HepG2 (cell line): ENCODE data around the gene C14orf119. TPM values are rescaled to one million over a fixed set of nuclear protein-coding genes. Genes with fewer than 3 reads are reported as not detected.

ENCODE experiments used
- ATF1 ChIP-seq: IDR thresholded peaks from 2 replicates; pipeline ENCODE4 v1.6.1; 2016; ENCODE audit warnings: mild to moderate bottlenecking, control low read depth
- BATF2 ChIP-seq: sonication (generic); formaldehyde crosslinking; IDR thresholded peaks from 2 replicates; pipeline ENCODE4 v1.8.0; 2022; ENCODE audit warnings: mild to moderate bottlenecking, missing genetic modification reagents, moderate library complexity
- FIP1L1 ChIP-seq: fragments of 200-400 bp; formaldehyde crosslinking; IDR thresholded peaks from 2 replicates; pipeline ENCODE4 v1.6.1; 2018; ENCODE audit warnings: low read depth, mild to moderate bottlenecking, low read length, moderate library complexity, borderline replicate concordance; ENCODE audit not compliant: insufficient read depth
- FLYWCH1 ChIP-seq: sonication (generic); formaldehyde crosslinking; IDR thresholded peaks from 2 replicates; pipeline ENCODE4 v1.8.1; 2023; ENCODE audit warnings: mild to moderate bottlenecking, missing genetic modification reagents
- GPBP1L1 ChIP-seq: sonication (generic); formaldehyde crosslinking; IDR thresholded peaks from 2 replicates; pipeline ENCODE4 v1.5.0; 2020; ENCODE audit warnings: mild to moderate bottlenecking, missing genetic modification reagents
- IRX3 ChIP-seq: sonication (generic); formaldehyde crosslinking; IDR thresholded peaks from 2 replicates; pipeline ENCODE4 v1.8.1; 2023; ENCODE audit warnings: mild to moderate bottlenecking, low read depth, missing genetic modification reagents, borderline replicate concordance
- JARID2 ChIP-seq: sonication (generic); formaldehyde crosslinking; IDR thresholded peaks from 2 replicates; pipeline ENCODE4 v1.8.1; 2023; ENCODE audit warnings: missing genetic modification reagents, inconsistent platforms; ENCODE audit not compliant: insufficient replicate concordance
- RNF2 ChIP-seq: fragments of 450-650 bp; conservative IDR thresholded peaks from 2 replicates; pipeline ENCODE4 v1.6.1; 2016; ENCODE audit warnings: low read depth
- RORA ChIP-seq: sonication (generic); formaldehyde crosslinking; IDR thresholded peaks from 2 replicates; pipeline ENCODE4 v1.5.0; 2020; ENCODE audit warnings: mild to moderate bottlenecking, missing genetic modification reagents, moderate library complexity
- SMC3 ChIP-seq: IDR thresholded peaks from 2 replicates; pipeline ENCODE4 v1.6.1; 2011; ENCODE audit warnings: low read length, improper control_type of control experiment
- SSRP1 ChIP-seq: IDR thresholded peaks from 2 replicates; pipeline ENCODE4 v1.6.1; 2016; ENCODE audit warnings: control low read depth
- THAP7 ChIP-seq: sonication (generic); formaldehyde crosslinking; IDR thresholded peaks from 2 replicates; pipeline ENCODE4 v1.8.1; 2023; ENCODE audit warnings: mild to moderate bottlenecking, missing genetic modification reagents
- ZNF136 ChIP-seq: sonication (generic); formaldehyde crosslinking; IDR thresholded peaks from 2 replicates; pipeline ENCODE4 v1.8.1; 2022; ENCODE audit warnings: low read depth, mild to moderate bottlenecking, moderate library complexity, missing genetic modification reagents
- ZNF280B ChIP-seq: sonication (generic); formaldehyde crosslinking; IDR thresholded peaks from 2 replicates; pipeline ENCODE4 v1.5.0; 2020; ENCODE audit warnings: missing genetic modification reagents, mild to moderate bottlenecking, borderline replicate concordance
- ZNF331 ChIP-seq: sonication (generic); formaldehyde crosslinking; IDR thresholded peaks from 2 replicates; pipeline ENCODE4 v1.4.0; 2020; ENCODE audit warnings: missing genetic modification reagents
- ZNF550 ChIP-seq: sonication (generic); formaldehyde crosslinking; IDR thresholded peaks from 2 replicates; pipeline ENCODE4 v1.4.0; 2020; ENCODE audit warnings: mild to moderate bottlenecking, missing genetic modification reagents, borderline replicate concordance
- ZNF670 ChIP-seq: sonication (generic); formaldehyde crosslinking; IDR thresholded peaks from 2 replicates; pipeline ENCODE4 v1.8.0; 2022; ENCODE audit warnings: mild to moderate bottlenecking, missing genetic modification reagents, borderline replicate concordance
- ZNF780A ChIP-seq: sonication (generic); formaldehyde crosslinking; IDR thresholded peaks from 2 replicates; pipeline ENCODE4 v1.8.0; 2022; ENCODE audit warnings: mild to moderate bottlenecking, missing genetic modification reagents, moderate library complexity
- ZNF781 ChIP-seq: sonication (generic); formaldehyde crosslinking; IDR thresholded peaks from 2 replicates; pipeline ENCODE4 v1.5.1; 2020; ENCODE audit warnings: borderline replicate concordance, mild to moderate bottlenecking, missing genetic modification reagents; ENCODE audit errors: not compliant biosample characterization
- polyA plus RNA-seq, 8 experiments: library from polyadenylated mRNA; depleted of rRNA in 3 of 8; stranded (reverse) in 7 of 8; unstranded in 1 of 8; fragments of >200 nt; fragmentation: Illumina TruSeq in 4 of 8; extraction: Trizol in 4 of 8; gene quantifications; 2 replicates each; pipeline versions ENCODE4 v1.2.1 to v1.2.3, GENCODE V29; 2011 to 2016; ENCODE audit warnings: low read depth in 4 of 8, missing spikeins in 1 of 8, mixed read lengths in 1 of 8; ENCODE audit not compliant: insufficient read depth in 1 of 8
- total RNA-seq, 5 experiments: library from RNA; depleted of rRNA; stranded (reverse); fragments of >200 nt; fragmentation: Illumina TruSeq; extraction: Trizol; gene quantifications; 2 replicates each; pipeline ENCODE4 v1.2.3, GENCODE V29; 2016; ENCODE audit warnings: low read depth in 1 of 5
- TF ChIP-seq, protein P1 (sequence below): sonication (generic); formaldehyde crosslinking; IDR thresholded peaks from 2 replicates; pipeline ENCODE4 v1.5.1; 2020; ENCODE audit warnings: missing genetic modification reagents, mild to moderate bottlenecking, borderline replicate concordance
- TF ChIP-seq, protein P2 (sequence below): sonication (generic); formaldehyde crosslinking; IDR thresholded peaks from 2 replicates; pipeline ENCODE4 v1.8.1; 2023; ENCODE audit warnings: missing genetic modification reagents, mild to moderate bottlenecking, borderline replicate concordance

Gene C14orf119
- total and polyA plus RNA-seq, 2 of the 13 experiments (the other 11 are each of a cell fraction or from before 2014, with no cell fraction given) = 117 to 206 TPM

- TF ChIP-seq ATF1 (CRISPR knock-in tag) (no peak), THAP7 (CRISPR knock-in tag) (no peak), ZNF331 (CRISPR knock-in tag) (peak; percentile 78), BATF2 (CRISPR knock-in tag) (no peak), ZNF670 (peak; percentile 95; the same call in 1 of the 2 replicates), ZNF136 (CRISPR knock-in tag) (peak; percentile 48; the same call in 1 of the 2 replicates), FLYWCH1 (CRISPR knock-in tag) (no peak), ZNF780A (CRISPR knock-in tag) (no peak), SSRP1 (CRISPR knock-in tag) (no peak), RORA (CRISPR knock-in tag) (no peak), RNF2 (peak; percentile 96; the same call in 1 of the 2 replicates), ZNF280B (CRISPR knock-in tag) (peak; percentile 98), IRX3 (CRISPR knock-in tag) (peak; percentile 95; the same call in 1 of the 2 replicates), GPBP1L1 (CRISPR knock-in tag) (no peak), ZNF781 (CRISPR knock-in tag) (peak; percentile 100), ZNF550 (CRISPR knock-in tag) (no peak; the same call in none of the 2 replicates), FIP1L1 (peak; percentile 85; the same call in 1 of the 2 replicates), JARID2 (peak; percentile 92), SMC3 (no peak)
- TF ChIP-seq, protein P1, sequence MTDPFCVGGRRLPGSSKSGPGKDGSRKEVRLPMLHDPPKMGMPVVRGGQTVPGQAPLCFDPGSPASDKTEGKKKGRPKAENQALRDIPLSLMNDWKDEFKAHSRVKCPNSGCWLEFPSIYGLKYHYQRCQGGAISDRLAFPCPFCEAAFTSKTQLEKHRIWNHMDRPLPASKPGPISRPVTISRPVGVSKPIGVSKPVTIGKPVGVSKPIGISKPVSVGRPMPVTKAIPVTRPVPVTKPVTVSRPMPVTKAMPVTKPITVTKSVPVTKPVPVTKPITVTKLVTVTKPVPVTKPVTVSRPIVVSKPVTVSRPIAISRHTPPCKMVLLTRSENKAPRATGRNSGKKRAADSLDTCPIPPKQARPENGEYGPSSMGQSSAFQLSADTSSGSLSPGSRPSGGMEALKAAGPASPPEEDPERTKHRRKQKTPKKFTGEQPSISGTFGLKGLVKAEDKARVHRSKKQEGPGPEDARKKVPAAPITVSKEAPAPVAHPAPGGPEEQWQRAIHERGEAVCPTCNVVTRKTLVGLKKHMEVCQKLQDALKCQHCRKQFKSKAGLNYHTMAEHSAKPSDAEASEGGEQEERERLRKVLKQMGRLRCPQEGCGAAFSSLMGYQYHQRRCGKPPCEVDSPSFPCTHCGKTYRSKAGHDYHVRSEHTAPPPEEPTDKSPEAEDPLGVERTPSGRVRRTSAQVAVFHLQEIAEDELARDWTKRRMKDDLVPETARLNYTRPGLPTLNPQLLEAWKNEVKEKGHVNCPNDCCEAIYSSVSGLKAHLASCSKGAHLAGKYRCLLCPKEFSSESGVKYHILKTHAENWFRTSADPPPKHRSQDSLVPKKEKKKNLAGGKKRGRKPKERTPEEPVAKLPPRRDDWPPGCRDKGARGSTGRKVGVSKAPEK (CRISPR knock-in tag) = peak; percentile 86; the same call in 1 of the 2 replicates
- TF ChIP-seq, protein P2, sequence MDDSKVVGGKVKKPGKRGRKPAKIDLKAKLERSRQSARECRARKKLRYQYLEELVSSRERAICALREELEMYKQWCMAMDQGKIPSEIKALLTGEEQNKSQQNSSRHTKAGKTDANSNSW (CRISPR knock-in tag) = peak; percentile 97
Measured at GRCh38 chr14:23094666-23095195, 574 bp upstream of the C14orf119 start, which contains the start of gene ACIN1 (continued).
